TTC549 (cell line): Measurements from ENCODE around the gene HOXB1.

Experiments used
- FAIRE-seq: peaks from 2 replicates; lab custom pipeline; 2012; peaks lifted over from hg19 to GRCh38; lab: Jason Lieb, UNC

Gene HOXB1

GRCh38 chr17:48554412-48555257 is 23.8 kb upstream of the HOXB1 start:
- no peak for FAIRE-seq

DNA sequence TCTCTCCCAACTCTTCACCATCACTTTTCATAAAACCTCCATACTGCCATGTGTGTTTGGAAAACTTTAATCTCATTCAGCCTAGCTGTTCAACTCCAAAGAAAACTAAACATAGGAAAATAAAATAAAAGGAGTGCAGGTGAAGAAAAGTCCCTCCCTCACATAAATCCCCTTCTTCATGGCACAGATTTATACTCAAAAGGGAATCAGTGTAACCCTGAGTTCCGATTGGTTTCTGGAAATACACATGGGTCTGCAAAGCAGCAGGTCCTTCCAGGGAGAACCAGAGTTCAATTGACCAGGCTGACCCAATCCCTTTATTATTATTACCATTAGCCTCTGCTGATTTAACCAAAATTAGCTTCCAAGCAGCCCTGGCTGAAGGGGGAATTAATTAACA is 23.0 kb upstream of the HOXB1 start:
- no peak for FAIRE-seq

DNA sequence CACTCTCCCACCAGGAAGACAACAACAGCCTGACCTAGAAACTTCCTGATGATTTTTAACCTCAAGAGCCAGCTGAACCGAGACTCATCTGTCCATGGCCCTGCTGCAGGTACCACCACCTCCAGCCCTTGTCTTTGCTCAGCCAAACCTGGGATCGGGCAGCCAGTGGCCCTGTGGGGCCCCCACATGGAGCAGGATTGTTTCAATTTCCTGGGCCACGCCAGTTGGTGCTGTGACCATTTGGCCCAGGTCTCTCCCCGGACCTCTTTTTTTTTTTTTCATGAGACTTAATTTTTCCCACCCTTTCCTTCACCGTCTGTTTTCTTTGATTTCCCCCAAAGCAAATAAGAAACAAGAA is 22.4 kb upstream of the HOXB1 start:
- FAIRE-seq: no peak

- FAIRE-seq: no peak
Measured at GRCh38 chr17:48552466-48553189, 21.8 kb upstream of the HOXB1 start.

GRCh38 chr17:48551596-48552465 is 21.0 kb upstream of the HOXB1 start:
- FAIRE-seq: no peak

GRCh38 chr17:48551214-48551555 is 20.4 kb upstream of the HOXB1 start:
- no peak for FAIRE-seq

- no peak for FAIRE-seq
Measured at GRCh38 chr17:48550502-48551213, 19.8 kb upstream of the HOXB1 start.

DNA sequence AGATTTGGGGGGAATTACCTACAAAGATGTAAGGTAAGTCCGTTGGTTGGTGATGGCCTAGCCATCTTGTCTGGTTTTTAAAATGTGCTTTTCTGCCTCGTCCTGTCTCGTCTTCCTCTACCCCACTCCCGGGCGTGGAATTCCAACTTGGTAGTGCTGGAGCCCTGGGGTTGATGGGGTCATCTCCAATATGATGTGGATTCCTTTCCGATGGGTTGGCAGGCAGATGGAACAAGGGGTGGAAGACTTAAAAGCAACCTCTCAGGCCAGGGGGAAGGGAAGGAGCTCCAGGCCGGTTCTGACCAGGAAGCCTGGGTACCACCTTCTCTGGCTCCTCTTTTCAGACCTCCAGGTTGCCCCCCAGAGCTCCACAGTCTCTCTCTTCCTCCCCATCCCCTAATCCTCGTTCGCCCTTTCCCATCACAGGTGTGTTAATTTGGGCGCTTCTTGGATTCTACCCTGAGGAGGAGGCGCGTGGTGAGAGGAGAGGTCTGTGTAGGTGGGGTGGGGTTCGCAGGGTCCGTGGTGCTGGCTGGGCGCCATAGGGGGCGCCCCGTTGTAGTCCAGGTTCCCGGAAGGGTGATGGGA is 19.2 kb upstream of the HOXB1 start:
- FAIRE-seq: no peak

GRCh38 chr17:48549281-48549630 is 18.4 kb upstream of the HOXB1 start:
- peak; percentile 46 for FAIRE-seq

GRCh38 chr17:48548523-48549280 is 17.9 kb upstream of the HOXB1 start:
- FAIRE-seq: no peak

GRCh38 chr17:48547808-48548522 is 17.2 kb upstream of the HOXB1 start:
- peak; percentile 87 for FAIRE-seq

- FAIRE-seq: peak; percentile 97
Measured at GRCh38 chr17:48546924-48547807, 16.4 kb upstream of the HOXB1 start.

- FAIRE-seq: no peak
Measured at GRCh38 chr17:48546137-48546923, 15.5 kb upstream of the HOXB1 start.

GRCh38 chr17:48545539-48545938 is 14.7 kb upstream of the HOXB1 start:
- no peak for FAIRE-seq

GRCh38 chr17:48545022-48545375 is 14.2 kb upstream of the HOXB1 start, which contains the start of gene HOXB2:
Gene HOXB2, minus strand, starts transcription at chr17:48545109. Its CDS starts 198 bp downstream, at chr17:48544911.
- no peak for FAIRE-seq

- no peak for FAIRE-seq
Measured at GRCh38 chr17:48544349-48545021, 13.7 kb upstream of the HOXB1 start.

- no peak for FAIRE-seq
Measured at GRCh38 chr17:48543854-48544348, 13.1 kb upstream of the HOXB1 start.
